ENCODE measurements around the gene C1QTNF1.

The C1QTNF1 gene

DNA sequence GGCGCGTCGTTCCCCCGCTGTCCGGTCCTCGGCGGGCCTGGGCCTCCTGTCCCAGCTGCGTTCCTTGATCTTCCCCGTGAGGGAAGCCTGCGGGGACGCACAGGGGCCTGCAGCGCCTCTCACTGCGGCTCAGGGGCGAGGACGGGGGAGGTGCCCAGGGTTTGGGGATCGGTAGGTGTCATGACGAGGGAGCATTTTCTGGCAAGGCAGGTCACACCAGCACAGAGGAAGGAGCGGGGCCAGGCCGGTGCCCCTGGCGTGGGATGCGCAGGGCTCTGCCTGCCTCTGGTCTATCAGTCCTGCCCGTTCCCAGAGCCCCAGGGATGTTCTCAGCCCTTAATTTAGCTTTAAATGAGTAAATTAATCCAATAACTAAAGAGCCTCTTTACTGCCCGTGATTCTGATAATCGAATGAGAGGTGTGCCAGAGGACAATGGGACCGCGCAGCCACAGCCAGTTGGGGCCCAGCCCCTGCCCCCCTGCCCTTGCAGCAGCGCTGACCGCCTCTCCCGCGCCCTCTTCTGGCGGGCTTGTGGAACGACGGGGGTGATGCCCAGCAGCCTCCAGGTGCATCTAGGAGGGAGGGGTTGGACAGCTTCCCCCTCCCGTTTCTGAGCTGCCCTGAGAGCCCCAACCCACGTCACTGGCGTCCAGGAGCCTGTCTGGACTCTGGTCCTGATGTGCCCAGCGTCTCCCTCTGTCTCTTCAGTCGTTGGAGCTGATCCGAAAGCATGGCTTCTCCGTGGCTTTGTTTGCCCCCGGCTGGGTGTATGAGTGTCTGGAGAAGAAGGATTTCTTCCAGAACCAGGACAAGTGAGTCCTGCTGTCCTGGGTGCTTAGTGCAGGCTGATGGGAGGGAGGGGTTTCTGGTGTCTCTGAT, 58.6 kb downstream of the C1QTNF1 start:
- peak; percentile 54 for DNase-seq

DNA sequence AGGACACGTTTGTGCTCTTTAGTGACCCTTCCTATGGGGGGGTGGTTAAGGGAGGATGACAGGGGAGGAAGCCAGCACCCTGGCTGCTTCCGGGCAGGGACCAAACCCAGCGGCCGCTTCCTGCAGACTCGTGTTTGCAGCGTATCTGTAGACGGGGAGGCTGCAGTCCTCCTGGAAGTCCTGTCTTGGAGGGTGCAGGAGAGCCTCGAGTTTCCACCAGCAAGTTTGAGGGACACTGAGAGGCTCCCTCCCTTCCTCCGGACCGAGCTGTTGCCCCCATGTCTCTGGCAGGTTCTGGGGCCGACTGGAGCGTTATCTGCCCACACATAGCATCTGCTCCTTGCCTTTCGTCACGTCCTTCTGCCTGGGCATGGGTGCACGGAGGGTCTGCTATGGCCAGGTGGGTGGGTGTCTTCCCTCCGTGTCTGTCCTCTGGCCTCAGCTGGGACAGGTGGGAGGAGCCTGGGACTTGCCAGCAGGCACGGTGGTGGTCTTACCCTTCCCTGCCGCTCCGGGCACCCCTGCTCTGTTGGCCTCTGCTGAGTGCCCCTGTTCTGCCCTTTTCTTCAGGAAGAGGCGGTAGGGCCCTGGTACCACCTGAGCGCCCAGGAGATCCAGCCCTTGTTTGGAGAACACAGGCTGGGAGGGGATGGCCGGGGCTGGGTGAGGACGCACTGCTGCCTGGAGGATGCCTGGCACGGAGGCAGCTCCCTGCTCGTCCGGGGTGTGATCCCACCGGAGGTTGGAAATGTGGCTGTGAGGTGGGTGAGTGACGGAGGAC, 59.4 kb downstream of the C1QTNF1 start:
- no peak for DNase-seq

DNA sequence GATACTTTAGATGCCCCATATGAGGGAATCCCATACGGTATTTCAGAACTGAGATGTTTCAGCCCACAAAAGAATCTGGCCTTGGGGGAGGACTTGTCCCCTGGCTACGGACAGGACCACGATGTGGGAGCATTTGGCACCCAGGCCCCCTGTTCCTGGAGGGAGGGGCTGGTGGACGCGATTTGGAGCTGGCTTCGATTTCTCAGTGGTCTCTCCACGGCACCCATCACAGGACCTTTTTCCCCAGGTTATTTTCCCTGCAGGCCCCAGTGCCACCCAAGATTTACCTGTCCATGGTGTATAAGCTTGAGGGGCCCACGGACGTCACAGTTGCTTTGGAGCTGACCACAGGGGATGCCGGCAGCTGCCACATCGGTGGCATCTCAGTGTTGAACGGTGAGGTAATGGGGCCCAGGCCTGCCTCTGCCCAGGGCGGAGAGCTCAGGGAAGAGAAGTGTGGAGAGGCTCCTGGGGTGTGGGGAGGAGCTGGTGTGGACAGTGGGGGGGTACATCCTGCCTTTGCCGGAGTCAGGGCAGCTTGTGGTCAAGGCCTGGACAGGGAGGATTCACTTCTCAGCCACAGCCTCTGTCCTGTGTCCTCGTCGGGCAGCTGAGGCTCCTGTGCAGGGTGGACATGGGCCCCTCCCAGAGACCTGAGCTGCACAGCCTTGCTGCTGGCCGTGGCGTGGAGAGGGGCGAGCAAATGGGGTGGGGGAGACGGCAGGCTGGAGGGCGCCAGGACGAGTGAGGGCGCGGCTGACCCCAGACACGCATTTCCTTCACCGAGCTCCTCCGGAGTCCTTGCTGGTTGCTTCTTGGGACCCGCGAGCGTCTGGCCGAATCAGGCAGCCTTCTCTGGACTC, 60.6 kb downstream of the C1QTNF1 start:
- DNase-seq: no peak

DNA sequence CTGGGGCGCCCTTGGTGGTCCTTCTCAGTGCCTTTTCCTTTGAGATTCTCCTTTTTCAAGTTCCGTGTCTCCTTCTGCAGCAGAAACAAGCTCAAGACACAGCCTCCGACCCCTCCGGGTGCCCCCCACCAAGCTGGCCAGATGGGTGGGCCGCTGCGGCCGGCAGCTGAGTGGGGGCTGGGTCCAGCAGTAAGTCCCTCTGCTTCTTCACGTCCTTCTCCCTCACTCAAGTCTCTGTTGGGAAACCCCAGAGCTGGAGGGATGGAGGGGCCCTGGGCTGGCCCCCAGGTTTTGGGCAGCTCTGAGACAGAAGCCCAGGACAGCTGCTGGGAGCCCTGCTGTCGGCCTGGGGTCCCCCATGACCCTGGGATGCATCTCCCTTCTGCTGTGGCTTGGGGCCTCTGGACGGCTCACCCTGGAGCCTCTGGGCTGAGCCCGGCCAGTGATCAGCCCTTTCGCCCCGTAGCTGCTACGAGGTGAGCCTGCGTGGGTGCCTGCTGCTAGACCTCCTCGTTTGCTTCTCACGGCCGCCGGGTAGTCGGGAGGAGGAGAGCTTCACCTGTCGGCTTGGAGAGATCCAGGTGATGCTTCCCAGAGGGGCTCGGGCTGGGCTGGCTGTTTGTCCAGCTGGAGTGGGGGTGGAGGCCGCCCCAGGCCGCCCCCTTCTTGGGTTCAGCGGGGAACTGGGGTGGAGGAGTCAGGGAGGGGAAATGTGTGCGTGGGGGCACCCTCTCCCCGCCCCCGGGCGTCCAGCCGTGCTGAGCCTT, 61.4 kb downstream of the C1QTNF1 start:
- DNase-seq: no peak

DNA sequence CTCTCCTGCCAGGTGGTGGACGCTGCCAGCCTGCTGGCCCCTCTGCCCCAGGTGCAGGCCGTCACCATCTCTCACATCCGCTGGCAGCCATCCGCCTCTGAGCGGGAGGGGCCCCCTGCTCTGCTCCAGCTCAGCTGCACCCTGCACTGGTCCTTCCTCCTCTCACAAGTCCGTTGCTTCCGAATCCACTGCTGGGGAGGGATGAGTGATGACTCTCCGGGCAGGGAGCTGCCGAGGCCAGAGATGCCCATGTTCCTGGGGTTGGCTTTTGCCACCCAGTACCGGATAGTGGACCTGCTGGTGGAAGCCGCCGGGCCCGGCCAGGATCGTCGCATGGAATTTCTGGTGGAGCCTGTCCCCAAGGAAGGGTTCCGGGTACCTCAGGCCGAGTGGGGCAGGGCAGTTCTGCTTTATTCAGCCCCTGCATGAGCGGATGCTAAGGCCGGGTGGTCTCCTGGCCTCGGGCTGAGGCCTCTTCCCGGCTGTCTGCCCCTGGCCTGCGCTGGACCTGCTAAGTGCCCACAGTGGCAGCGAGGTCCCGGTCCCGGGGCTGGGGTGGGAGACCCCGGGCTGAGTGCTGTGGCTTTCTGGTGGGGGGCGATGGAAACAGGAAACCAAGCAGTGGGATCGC, 62.1 kb downstream of the C1QTNF1 start:
- DNase-seq: no peak

DNA sequence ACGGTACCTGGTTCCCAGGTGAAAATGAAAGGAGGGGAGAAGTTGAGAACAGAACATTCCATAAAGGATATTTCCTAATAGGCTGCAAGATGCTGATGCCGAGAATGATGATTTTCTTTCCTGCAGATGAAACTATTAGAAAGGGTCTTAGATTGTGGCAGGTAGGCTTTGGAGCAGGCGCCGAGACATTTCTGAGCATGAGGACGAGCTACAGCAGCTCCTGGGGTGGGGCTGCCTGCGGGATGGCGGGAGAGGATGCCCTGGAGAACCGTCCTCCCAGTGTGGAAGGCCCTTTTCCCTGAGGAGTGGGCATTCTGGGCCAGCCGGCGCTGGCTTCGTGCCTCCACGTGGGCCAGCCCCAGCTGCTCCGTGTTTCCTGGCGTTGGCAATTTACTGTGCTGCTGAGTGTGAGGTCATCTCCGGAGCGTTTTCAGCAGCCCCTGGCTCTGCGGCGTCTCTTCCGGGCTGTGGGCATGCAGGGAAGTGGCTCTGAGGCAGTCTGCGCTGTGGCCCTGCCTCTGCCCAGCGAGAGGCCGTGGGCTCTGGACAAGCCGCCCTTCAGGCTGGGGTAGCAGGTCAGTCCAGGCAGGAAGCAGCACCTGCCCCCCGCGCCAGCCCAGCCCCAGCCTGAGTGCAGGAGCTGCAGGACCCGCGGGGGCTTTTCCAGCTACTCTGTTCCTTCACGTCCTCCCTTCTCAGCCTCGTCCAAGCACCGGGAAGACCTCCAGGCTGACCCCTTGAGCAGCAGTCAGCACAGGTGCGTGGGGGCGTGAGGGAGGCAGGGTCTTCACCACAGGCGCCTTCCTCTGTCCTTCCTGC, 62.8 kb downstream of the C1QTNF1 start:
- DNase-seq: no peak

DNA sequence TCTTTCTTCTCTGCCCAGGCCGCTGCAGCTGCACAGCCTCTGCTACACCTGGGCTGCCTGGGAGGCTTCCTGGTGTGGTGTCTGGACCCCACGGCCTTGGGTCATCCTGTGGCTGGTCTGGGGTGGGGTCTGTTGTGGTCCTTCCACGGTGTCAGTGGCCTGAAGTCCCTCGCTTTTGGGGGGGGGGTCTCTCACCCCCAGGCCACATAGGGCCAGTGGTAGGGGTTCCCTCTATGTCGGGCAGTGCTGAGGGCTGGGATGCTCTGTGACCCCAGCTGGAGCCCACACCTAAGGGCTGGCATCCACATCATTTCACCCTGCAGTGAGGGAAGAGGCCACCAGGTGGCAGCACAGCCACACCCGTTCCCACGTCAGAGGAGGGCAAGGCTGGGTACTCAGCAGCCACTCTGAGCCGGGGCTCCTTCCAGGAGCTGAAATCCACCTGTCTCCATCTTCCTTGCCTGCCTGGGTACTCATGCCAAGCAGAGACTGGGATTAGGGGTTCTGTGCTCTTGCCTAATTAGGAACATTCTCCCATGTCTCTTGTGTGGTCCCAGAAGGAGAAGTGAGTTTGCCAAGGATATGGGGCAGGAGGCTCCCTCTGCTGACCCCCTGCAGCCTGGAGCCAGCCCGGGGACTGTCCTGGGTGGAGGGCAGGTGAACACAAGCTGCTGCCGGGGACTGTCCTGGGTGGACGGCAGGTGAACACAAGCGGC, 63.6 kb downstream of the C1QTNF1 start:
- DNase-seq: peak; percentile 74

DNA sequence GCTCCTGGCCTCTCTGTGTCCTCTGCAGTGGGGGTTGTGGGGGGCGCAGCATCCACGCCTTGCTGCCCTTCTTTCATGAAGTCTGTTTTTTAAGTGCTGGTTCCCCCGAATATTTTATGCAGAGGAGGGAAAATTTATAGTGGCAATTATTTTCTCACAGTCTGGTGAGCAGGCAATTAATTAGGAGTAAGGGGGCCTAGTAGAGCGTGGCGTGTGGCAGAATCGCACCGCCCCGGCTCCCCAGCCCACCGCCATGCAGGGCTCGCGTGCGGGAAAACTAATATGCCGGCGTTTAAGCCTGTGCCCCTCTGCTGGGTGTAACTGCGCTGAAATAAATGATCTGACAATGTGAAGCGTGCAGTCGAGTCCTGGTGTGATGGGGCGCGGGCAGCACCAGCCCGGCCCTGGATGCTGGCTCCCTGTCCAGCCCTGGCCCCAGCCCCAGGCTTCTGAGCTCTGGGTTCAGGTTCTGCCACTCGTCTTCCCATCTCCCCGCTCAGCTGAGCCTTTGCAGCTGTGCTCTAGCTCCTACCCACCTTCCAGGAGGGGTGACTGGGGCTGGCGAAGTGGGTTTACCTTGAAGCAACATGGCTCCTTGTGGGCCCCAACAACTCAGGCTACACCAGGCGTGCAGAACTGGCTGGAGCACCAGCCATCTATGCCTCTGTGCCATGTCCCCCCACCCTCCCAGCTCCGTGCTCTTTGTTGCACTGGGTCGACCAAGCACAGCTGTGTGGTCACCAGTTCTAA, 64.5 kb downstream of the C1QTNF1 start:
- DNase-seq: no peak

DNA sequence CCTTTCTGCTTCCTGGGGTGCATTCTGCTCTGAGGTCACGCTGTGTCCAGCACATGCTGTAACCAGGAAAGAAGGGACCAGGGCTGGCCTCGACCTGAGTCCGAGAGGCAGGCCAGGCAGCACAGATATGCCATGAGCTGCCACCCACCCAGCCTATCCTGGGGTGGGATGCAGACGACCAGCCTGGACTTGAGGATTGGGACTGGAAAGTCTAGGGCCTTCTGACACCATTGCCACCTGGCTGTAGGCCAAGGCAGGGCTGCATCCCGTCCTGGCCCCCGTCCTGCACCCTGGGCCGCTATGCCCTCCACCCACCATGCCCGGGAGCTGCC, 65.0 kb downstream of the C1QTNF1 start:
- DNase-seq: no peak

DNA sequence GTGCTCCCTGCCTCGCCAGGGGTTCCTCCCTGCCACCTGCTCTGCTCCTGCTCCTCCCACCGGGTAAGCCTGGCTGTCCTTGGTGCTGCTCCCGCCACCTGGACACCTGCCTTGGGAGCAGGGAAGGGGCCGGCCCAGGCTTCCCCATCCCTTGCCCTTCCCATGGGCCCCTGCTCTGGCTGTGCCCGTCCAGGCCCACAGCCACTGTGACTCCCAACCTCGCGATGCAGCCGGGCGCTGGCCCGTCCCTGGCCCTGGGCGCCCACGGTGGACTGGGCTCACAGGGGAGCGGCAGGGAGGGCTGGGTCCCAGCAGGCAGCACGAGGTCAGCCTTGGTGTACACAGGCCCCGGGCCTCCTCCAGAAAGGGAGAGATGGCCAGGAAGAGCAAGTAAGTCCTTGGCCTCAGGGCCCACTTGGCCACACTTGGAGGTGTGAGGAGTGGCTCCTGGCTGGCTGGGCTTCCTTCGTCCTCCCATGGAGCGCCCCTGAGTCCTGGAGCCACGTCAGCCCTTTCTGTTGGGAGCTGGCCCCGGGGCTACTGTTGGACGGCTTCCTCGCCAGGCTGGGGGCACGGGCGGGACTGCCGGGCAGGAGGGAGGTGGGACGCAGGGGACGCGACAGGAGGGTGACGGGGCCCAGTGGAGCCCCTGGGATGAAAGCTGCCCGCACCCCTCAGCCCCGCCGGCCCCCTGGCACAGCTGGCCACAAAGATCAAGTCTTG, 65.9 kb downstream of the C1QTNF1 start:
- no peak for DNase-seq

DNA sequence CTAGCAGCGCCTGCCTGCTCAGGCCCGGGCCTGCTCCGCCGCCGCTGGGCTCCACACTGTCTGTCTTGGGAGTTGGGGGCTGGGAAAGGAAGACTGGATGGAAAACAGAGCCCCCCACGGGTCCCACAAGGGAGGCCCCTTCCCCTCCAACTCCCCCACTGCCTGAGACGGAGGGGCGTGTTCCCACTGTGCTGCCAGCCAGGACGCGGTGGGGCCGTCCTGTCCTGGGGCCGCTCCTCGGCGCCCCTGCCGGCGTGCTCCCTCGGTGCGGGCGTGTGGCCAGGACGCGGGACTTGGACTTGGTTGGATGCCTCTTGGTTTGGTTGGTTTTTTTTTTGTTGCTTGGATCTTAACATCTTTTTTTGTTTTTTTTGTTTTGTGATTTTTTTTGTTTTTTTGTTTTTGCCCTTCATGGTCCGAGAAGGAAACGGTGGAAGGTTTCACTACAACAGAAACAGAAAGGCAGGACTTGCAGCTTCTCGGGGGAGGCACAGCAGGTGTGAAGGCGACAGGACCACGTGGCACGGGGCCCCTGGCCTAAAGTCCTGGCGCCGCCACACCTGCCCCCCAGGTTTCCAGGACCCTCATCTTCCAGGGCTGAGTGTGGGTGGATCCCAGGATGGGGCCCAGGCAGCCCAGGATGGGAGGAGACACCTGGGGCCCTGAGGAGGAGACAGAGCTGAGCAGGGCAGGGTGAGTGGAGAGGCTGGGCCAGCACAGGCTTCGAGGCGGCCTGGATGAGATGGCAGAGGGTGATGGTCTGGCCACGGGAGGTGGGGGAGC, 66.7 kb downstream of the C1QTNF1 start:
- no peak for DNase-seq

DNA sequence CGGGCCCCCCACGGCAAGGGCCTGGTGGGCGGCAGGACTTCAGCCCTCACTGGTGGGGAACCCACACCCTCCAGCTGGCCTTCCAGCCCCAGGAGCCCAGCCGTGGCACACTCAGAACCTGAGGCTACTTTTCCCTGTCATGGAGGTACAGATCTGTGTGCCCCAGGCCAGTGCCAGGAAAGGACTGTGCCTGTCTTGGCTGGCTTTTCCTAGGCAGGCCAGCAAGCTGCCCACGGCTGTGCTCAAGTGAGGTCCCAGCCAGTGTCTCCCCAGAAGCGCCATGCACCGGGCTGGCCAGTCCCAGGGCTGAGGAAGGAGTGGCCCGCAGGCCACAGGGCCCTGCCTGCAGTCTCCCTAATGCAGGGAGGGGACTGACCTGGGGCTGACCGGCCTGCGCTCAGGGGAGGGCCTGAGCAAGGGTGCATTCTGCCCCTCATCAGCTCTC, 67.3 kb downstream of the C1QTNF1 start:
- DNase-seq: no peak

DNA sequence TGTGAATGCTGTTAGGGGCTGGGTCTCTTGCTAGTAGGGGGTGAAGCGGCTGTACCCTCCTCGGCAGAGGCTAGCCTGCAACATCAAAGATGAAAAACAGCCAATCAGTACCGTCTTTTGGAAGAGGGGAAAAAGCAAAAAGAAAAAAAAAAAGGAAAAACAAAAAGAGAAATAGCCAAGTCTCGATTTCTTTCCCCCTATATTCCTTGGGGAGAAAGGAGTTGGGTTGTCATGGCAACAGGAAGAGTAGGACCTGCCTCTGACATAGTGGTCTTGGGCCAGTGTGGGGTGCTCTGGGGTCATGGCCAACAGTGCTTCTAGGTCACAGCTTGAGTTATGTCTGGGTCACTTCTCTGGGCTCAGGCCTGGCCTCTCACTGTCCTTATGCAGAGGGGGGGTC, 68.6 kb downstream of the C1QTNF1 start:
- DNase-seq: no peak

DNA sequence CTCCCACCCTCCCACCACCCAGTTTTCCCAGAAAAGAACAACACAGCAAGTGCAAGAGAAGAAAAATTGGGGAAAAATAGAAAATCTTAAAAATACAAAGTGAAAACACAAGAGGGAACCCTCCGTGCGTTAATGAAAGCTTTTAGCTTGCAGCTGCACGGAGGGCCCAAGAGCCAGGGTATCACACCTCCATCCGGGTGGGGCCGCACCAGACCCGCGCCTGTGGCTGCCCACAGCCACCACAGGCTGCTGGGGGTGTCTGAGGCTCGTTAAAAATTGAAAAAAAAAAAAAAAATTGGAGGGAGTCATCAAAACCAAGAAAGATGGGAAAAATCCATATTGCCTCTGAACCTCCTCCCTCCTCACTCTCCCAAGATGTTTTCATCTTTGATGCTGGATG, 69.3 kb downstream of the C1QTNF1 start:
- DNase-seq: no peak

DNA sequence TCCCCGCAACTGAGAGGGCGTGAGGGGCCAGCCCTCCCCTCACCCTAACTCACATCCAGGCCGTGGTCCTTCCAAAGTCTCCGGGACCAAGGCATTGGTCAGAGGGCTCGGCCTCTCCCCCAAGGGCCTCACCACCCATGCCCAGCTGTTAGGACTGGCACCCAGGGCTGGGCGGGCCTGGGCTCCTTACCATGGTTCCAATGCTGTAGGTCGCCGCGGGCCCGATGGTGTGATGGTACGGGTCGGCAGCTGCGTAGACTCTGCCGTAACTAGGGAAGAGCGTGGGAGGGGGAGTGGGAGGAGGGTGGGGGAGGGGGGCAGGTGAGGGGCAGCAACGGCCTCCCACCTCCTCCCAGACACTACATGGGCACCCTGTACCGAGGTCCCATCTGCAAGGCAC, 70.3 kb downstream of the C1QTNF1 start:
- DNase-seq: no peak

DNA sequence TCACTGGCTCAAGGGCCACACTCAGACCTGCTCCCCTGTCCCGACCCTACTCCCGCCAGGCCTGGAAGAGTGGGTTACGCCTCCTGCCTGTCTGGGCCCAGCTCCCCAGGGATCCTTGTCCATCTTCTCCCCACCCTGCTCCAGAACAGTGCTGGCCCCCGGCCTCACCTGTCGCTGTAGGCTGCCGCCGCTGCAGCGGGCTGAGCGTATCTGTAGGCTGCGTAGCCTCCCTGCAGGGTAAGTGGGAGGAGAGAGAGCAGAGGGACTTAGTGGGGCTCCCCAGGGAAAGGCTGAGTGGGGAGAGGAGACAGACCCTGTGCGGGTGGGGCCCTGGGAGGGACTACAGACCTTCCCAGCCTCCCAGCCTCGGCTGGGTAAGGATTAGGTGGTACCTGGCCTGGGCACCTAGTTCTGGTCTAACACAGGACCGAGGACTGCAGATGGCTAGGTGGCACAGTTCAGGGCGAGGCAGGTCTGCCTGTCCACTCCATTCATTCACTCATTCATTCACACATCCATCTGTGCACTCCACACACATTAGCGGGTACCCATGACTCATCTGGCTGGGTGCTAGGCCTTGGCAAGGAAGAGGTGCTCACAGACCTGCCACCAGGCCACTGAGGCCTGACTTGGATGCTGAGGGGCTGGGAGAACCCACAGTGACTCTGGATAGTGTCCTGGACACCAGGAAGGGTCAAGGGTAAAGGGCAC, 71.5 kb downstream of the C1QTNF1 start:
- DNase-seq: no peak

DNA sequence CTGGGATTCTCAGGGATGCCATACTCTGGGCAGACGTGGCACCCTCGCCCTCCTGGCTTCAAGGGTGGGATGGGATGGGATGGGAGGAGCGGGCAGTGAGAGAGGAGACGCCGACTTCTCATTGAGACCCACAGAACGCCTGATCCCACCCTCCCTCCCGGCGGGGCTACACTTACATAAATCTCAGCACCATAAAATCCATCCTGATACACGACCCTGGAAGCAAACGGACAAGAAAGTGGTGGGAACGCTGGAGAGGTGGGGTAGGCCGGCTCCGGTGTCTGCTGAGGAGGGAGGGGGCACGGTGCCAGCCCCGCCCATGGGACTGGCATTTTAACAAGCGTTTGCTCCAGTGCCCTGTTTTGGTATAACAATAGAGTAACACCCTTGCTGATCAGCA, 72.5 kb downstream of the C1QTNF1 start:
- no peak for DNase-seq
